Esophagus squamous epithelium (tissue), 5 donors: ENCODE measurements around the gene PAPOLA. TPM values are rescaled to one million over a fixed set of nuclear protein-coding genes. Genes with fewer than 3 reads are reported as not detected.

Source experiments
- DNase-seq: peaks from one replicate; lab custom pipeline; 2025; lab: John Stamatoyannopoulos, UW
- H3K27ac ChIP-seq, 4 donors: fragments of 200-600 bp; sonication (generic); one replicate each; pipeline ENCODE4 v1.5.1; 2016 to 2019; ENCODE audit warnings: mild to moderate bottlenecking in 1 of 4
- H3K27me3 ChIP-seq, 4 donors: fragments of 200-600 bp; sonication (generic); 1 replicate in 3 of 4; 2 replicates in 1 of 4; pipeline versions ENCODE4 v1.5.1 to v1.6.0; 2017 to 2021; ENCODE audit warnings: antibody characterized with exemption in 1 of 4
- H3K36me3 ChIP-seq, 3 donors: fragments of 200-600 bp; sonication (generic); one replicate each; pipeline ENCODE4 v1.5.1; 2016 to 2019
- H3K4me1 ChIP-seq, 3 donors: fragments of 200-600 bp; sonication (generic); one replicate each; pipeline ENCODE4 v1.5.1; 2017 to 2019
- H3K4me3 ChIP-seq, 4 donors: fragments of 200-600 bp; sonication (generic); 1 replicate in 3 of 4; 2 replicates in 1 of 4; pipeline ENCODE4 v1.5.1; 2016 to 2019; ENCODE audit warnings: mild to moderate bottlenecking in 2 of 4, moderate library complexity in 1 of 4
- H3K9me3 ChIP-seq, 3 donors: fragments of 200-600 bp; sonication (generic); one replicate each; pipeline ENCODE4 v1.5.1; 2016 to 2019
- CTCF ChIP-seq, 6 experiments: fragments of 450-650 bp in 4 of 6; fragments of 200-600 bp in 2 of 6; sonication (generic) in 2 of 6; IDR thresholded peaks; one replicate each; pipeline ENCODE4 v1.5.1; 2016 to 2019; ENCODE audit warnings: antibody characterized with exemption in 6 of 6, mild to moderate bottlenecking in 4 of 6, moderate library complexity in 4 of 6
- POLR2A ChIP-seq, 4 donors: fragments of 450-650 bp; IDR thresholded peaks; one replicate each; pipeline ENCODE4 v1.6.1; 2017; ENCODE audit warnings: antibody characterized with exemption in 4 of 4, mild to moderate bottlenecking in 4 of 4, moderate library complexity in 3 of 4
- WGBS, 2 donors: methylation state at CpG; one replicate each; pipeline ENCODE4 v1.1.5; 2018; 5-methylcytosine and 5-hydroxymethylcytosine counted together
- intact Hi-C: fragments of 100-400 bp; cut with DNase I; formaldehyde crosslinking; loops from one replicate; pipeline ENCODE4 v1.15.0; 2022
- total RNA-seq, 4 donors: library from RNA; depleted of rRNA; stranded (reverse); fragments of >200 nt; gene quantifications; one replicate each; pipeline ENCODE4 v1.1.0, GENCODE V29; 2016
- donor health status: DM: yes; HTN: yes; CAD: no.

The PAPOLA gene
- total RNA-seq, 4 donors from 2014 or later: 66.7 to 152 (median 116) TPM

GRCh38 chr14:96588410-96589257 is 86.5 kb downstream of the PAPOLA start:
- DNase-seq: no peak
- Histone ChIP-seq H3K4me1 (peaks cover 10 to 12% (median 10%) of the 10 kb centered on the region in 3 donors), H3K27me3 (peaks cover 0 to 57% (median 0%) of the 10 kb centered on the region in 4 donors), H3K9me3 (no peaks in the 10 kb centered on the region), H3K27ac (no peak overlapping the region), H3K36me3 (no peaks in the 10 kb centered on the region), H3K4me3 (no peak overlapping the region)
- TF ChIP-seq CTCF (IDR thresholded peaks at IDR 0.05) (no peak), POLR2A (IDR thresholded peaks at IDR 0.05) (no peak)
- 65 to 68% methylated on average over 16 to 18 of the region's 22 CpGs for WGBS, 2 donors
- intact Hi-C loops: loop anchor here (5.0 kb wide), 1 partner anchor 149 kb away; no protein-coding TSS in a partner anchor

DNA sequence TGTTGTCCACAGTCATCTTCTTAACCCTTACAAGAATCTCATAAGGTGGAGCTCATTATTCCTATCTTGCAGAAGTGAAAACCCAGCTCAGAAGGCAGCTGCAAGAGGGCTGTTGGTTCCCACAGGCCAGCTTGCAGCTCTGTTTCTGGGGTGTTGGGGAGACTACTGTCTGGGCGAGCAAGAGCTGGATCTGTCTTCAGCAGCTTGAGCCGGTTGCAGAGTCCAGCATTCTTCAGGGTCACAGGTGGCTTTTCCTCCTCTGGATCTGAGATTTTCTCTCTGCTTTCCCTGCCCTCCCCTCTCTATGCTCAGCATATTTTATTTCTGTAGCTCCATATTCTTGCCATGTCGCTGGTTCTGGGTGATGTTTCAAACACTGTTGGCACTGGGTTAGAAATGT is 87.4 kb downstream of the PAPOLA start:
- intact Hi-C loops: loop anchor here (5.0 kb wide), 1 partner anchor 148 kb away; no protein-coding TSS in a partner anchor

DNA sequence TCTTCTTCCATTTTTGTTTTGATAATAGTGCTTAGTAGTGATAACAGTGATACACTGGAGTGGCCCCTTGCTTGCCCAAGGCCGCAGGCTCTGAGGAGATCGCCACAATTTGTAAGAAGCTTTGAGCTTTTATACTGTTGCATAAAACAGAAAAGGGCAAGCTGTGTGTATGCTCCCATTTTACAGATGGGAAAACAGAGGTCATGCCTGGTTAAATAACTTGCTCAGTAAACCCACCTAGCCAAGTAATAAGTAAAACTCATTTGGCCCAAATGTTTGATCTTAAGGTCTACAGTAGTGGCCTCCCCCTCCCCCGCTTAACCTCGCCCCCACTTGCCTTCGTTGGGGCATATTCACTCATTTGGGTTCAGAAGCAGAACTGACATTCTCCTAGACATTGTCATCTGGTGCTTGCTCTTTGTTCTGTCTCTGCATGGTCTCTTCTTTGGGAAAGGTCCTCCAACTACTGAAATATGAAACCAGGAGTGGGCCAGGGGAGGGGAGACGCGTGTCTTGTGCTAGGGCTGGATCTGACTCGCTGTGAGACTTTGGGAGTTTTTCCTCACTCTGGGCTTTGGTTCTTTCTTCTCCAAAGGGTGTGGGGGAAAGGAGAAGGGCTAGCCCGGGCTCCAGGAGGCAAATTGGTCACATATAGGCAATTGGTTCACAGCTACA is 88.1 kb downstream of the PAPOLA start:
- Histone ChIP-seq H3K4me1 (peaks cover 10 to 12% (median 10%) of the 10 kb centered on the region in 3 donors), H3K36me3 (no peaks in the 10 kb centered on the region), H3K27me3 (peaks cover 0 to 53% (median 0%) of the 10 kb centered on the region in 4 donors), H3K9me3 (no peaks in the 10 kb centered on the region), H3K27ac (no peak overlapping the region), H3K4me3 (no peak overlapping the region)
- no peak for TF ChIP-seq CTCF (IDR thresholded peaks at IDR 0.05)
- no peak for TF ChIP-seq POLR2A (IDR thresholded peaks at IDR 0.05)
- intact Hi-C loops: no loop called here
- 66 to 80% methylated on average over 8 of the region's 9 CpGs for WGBS, 2 donors
- DNase-seq: no peak

More for the DNA sequence above, 87.4 kb downstream of the PAPOLA start:
- H3K27ac ChIP-seq: no peak overlapping the region
- no peak for DNase-seq
- H3K4me3 ChIP-seq: no peak overlapping the region
- 58 to 88% methylated on average over 2 to 3 of the region's 3 CpGs for WGBS, 2 donors
- H3K36me3 ChIP-seq: no peaks in the 10 kb centered on the region
- peaks cover 0 to 56% (median 0%) of the 10 kb centered on the region in 4 donors for H3K27me3 ChIP-seq
- TF ChIP-seq CTCF (IDR thresholded peaks at IDR 0.05) (no peak), POLR2A (IDR thresholded peaks at IDR 0.05) (no peak)
- no peaks in the 10 kb centered on the region for H3K9me3 ChIP-seq
- peaks cover 10 to 12% (median 10%) of the 10 kb centered on the region in 3 donors for H3K4me1 ChIP-seq

GRCh38 chr14:96592591-96593386 is 90.6 kb downstream of the PAPOLA start:
- Histone ChIP-seq H3K36me3 (no peaks in the 10 kb centered on the region), H3K4me1 (peaks cover 10 to 12% (median 10%) of the 10 kb centered on the region in 3 donors), H3K27me3 (peaks cover 0 to 34% (median 0%) of the 10 kb centered on the region in 4 donors), H3K9me3 (no peaks in the 10 kb centered on the region), H3K4me3 (peak overlapping the region; percentile 26 to 67 (median 42)), H3K27ac (peak overlapping the region in 1 of 4 donors; percentile 34)
- DNase-seq: no peak
- WGBS, 2 donors: 33 to 50% methylated on average over 2 to 4 of the region's 54 CpGs
- no peak for TF ChIP-seq CTCF (IDR thresholded peaks at IDR 0.05)
- intact Hi-C loops: no loop called here
